Stomach (tissue), 9 donors: Measurements from ENCODE around the gene CCL22. TPM values are rescaled to one million over a fixed set of nuclear protein-coding genes. Genes with fewer than 3 reads are reported as not detected.

Experiments used
- DNase-seq, 2 donors: peaks; one replicate each; pipeline versions ENCODE4 v3.0.0 to v3.0.0-alpha.2; 2013 to 2019
- H3K27ac ChIP-seq, 5 donors: fragments of 200-600 bp in 4 of 5; sonication (generic) in 4 of 5; one replicate each; pipeline ENCODE4 v1.5.1; 2013 to 2019; ENCODE audit warnings: mild to moderate bottlenecking in 1 of 5, moderate library complexity in 1 of 5
- H3K27me3 ChIP-seq, 3 donors: fragments of 200-600 bp; sonication (generic); one replicate each; pipeline ENCODE4 v1.5.1; 2017 to 2019; ENCODE audit warnings: mixed run types in 1 of 3
- H3K36me3 ChIP-seq, 4 donors: fragments of 200-600 bp; sonication (generic); 1 replicate in 3 of 4; 2 replicates in 1 of 4; pipeline ENCODE4 v1.5.1; 2016 to 2019
- H3K4me1 ChIP-seq, 4 donors: fragments of 200-600 bp; sonication (generic); one replicate each; pipeline ENCODE4 v1.5.1; 2016 to 2019
- H3K4me3 ChIP-seq, 4 donors: fragments of 200-600 bp; sonication (generic) in 3 of 4; one replicate each; pipeline ENCODE4 v1.5.1; 2016 to 2019; ENCODE audit warnings: mild to moderate bottlenecking in 1 of 4
- H3K9me3 ChIP-seq, 4 donors: fragments of 200-600 bp; sonication (generic); one replicate each; pipeline ENCODE4 v1.5.1; 2016 to 2019
- CTCF ChIP-seq, 7 experiments: fragments of 450-650 bp in 4 of 7; fragments of 200-600 bp in 3 of 7; sonication (generic) in 3 of 7; IDR thresholded peaks; one replicate each; pipeline ENCODE4 v1.5.1; 2016 to 2019; ENCODE audit warnings: antibody characterized with exemption in 7 of 7, control low read depth in 2 of 7, mild to moderate bottlenecking in 1 of 7
- EP300 ChIP-seq: sonication (generic); formaldehyde crosslinking; IDR thresholded peaks from one replicate; pipeline ENCODE4 v1.6.1; 2017; ENCODE audit warnings: antibody characterized with exemption
- POLR2A ChIP-seq, 4 donors: fragments of 450-650 bp; IDR thresholded peaks; one replicate each; pipeline ENCODE4 v1.6.1; 2016; ENCODE audit warnings: antibody characterized with exemption in 4 of 4, control low read depth in 2 of 4, mild to moderate bottlenecking in 1 of 4, moderate library complexity in 1 of 4
- POLR2AphosphoS5 ChIP-seq, 3 donors: sonication (generic); formaldehyde crosslinking; IDR thresholded peaks; one replicate each; pipeline ENCODE4 v1.6.1; 2016; ENCODE audit warnings: antibody characterized with exemption in 3 of 3
- WGBS, 5 donors: extraction: QIAGEN DNeasy Blood & Tissue Kit in 3 of 5; methylation state at CpG; one replicate each; pipeline versions ENCODE4 v1.1.5 to v1.1.7; 2013 to 2018; 5-methylcytosine and 5-hydroxymethylcytosine counted together
- intact Hi-C: fragments of 100-400 bp; cut with DNase I; formaldehyde crosslinking; loops from one replicate; pipeline ENCODE4 v1.15.1; 2023; ENCODE audit warnings: low total_unique reads
- polyA plus RNA-seq, 3 donors: library from polyadenylated mRNA; stranded (reverse); fragments of 200-250 nt; gene quantifications; one replicate each; pipeline ENCODE4 v1.2.3, GENCODE V29; 2013
- total RNA-seq, 5 donors: library from RNA; depleted of rRNA; stranded (reverse); fragments of >200 nt; gene quantifications; one replicate each; pipeline versions ENCODE4 v1.1.0 to v1.2.3, GENCODE V29; 2014 to 2016
- donor health status: healthy with polysubstance abuse.
- donor health status: Bipolar disorder and iron deficiency.
- donor health status: healthy.

The CCL22 gene
- total and polyA plus RNA-seq, 8 donors, result 0.12 to 0.45 (median 0.26) TPM; not detected in 4

- Histone ChIP-seq H3K27me3 (no peaks in the 10 kb centered on the region), H3K9me3 (no peaks in the 10 kb centered on the region), H3K4me3 (no peak overlapping the region), H3K27ac (peak overlapping the region in 1 of 5 donors; percentile 69), H3K36me3 (no peaks in the 10 kb centered on the region), H3K4me1 (peaks cover 5 to 31% (median 13%) of the 10 kb centered on the region in 4 donors)
- intact Hi-C loops, result no loop called here
- WGBS, 5 donors, result 85 to 98% (median 89%) methylated on average over 5 of the region's 5 CpGs
- DNase-seq, result no peak
- TF ChIP-seq POLR2AphosphoS5 (IDR thresholded peaks at IDR 0.05), result no peak
- no peak for TF ChIP-seq EP300
- TF ChIP-seq POLR2A (IDR thresholded peaks at IDR 0.05), result no peak
- no peak for TF ChIP-seq CTCF (IDR thresholded peaks at IDR 0.05)
Observed at GRCh38 chr16:57391708-57392107, 33.1 kb downstream of the CCL22 start.

GRCh38 chr16:57392694-57393093 lies 34.1 kb downstream of the CCL22 start:
- WGBS, 5 donors, result 21 to 53% (median 50%) methylated on average over 1 of the region's 1 CpG
- DNase-seq, result peak; percentile 63 to 74
- TF ChIP-seq CTCF (IDR thresholded peaks at IDR 0.05) (no peak), POLR2A (IDR thresholded peaks at IDR 0.05) (no peak), POLR2AphosphoS5 (IDR thresholded peaks at IDR 0.05) (peak in 1 of 3 donors; percentile 60), EP300 (no peak)
- no peaks in the 10 kb centered on the region for H3K36me3 ChIP-seq
- intact Hi-C loops, result no loop called here
- H3K27ac ChIP-seq, result peak overlapping the region in 4 of 5 donors; percentile 7 to 69 (median 54)
- H3K4me1 ChIP-seq, result peaks cover 5 to 29% (median 8%) of the 10 kb centered on the region in 4 donors
- no peaks in the 10 kb centered on the region for H3K9me3 ChIP-seq
- no peaks in the 10 kb centered on the region for H3K27me3 ChIP-seq
- H3K4me3 ChIP-seq, result no peak overlapping the region

- no peak for TF ChIP-seq CTCF (IDR thresholded peaks at IDR 0.05)
- no peak for TF ChIP-seq EP300
- no peak for TF ChIP-seq POLR2AphosphoS5 (IDR thresholded peaks at IDR 0.05)
- no peak for TF ChIP-seq POLR2A (IDR thresholded peaks at IDR 0.05)
- Histone ChIP-seq H3K27ac (no peak overlapping the region), H3K9me3 (no peaks in the 10 kb centered on the region), H3K4me1 (peaks cover 4 to 21% (median 8%) of the 10 kb centered on the region in 4 donors), H3K27me3 (no peaks in the 10 kb centered on the region), H3K36me3 (no peaks in the 10 kb centered on the region), H3K4me3 (no peak overlapping the region)
- DNase-seq, result peak; percentile 51 to 68
- WGBS, 5 donors, result 45 to 59% (median 54%) methylated on average over 7 of the region's 7 CpGs
- intact Hi-C loops, result no loop called here
Observed at GRCh38 chr16:57394444-57394843, 35.9 kb downstream of the CCL22 start.

- DNase-seq, result no peak
- Histone ChIP-seq H3K9me3 (no peaks in the 10 kb centered on the region), H3K4me1 (peaks cover 4 to 21% (median 8%) of the 10 kb centered on the region in 4 donors), H3K27ac (no peak overlapping the region), H3K4me3 (no peak overlapping the region), H3K36me3 (no peaks in the 10 kb centered on the region), H3K27me3 (no peaks in the 10 kb centered on the region)
- 86 to 93% (median 91%) methylated on average over 5 of the region's 5 CpGs for WGBS, 5 donors
- intact Hi-C loops, result no loop called here
- no peak for TF ChIP-seq POLR2A (IDR thresholded peaks at IDR 0.05)
- no peak for TF ChIP-seq POLR2AphosphoS5 (IDR thresholded peaks at IDR 0.05)
- no peak for TF ChIP-seq CTCF (IDR thresholded peaks at IDR 0.05)
- TF ChIP-seq EP300, result no peak
Observed at GRCh38 chr16:57395026-57395425, 36.4 kb downstream of the CCL22 start.
